ENCODE measurements around the gene CTCFL.

The CTCFL gene

DNA sequence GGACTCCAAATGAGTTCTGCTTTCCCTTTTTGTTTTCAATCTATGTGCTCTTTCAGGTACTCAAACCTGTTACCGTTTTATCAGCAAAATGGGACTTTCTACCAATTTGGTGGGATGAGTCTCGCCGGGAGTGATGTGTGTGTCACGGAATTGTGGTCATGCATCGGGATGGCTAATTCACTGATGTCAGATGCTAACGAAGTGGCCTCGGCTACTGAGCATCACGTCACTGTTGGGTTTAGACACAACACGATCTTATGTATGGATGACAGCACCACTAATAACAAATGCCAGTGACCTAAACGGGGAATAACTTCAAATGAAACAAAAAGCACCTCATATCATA lies 34.3 kb upstream of the CTCFL start:
- H3K27me3 ChIP-seq (ENCODE audit: control insufficient read depth, low read length): peaks cover 50% of the 10 kb centered on the region

DNA sequence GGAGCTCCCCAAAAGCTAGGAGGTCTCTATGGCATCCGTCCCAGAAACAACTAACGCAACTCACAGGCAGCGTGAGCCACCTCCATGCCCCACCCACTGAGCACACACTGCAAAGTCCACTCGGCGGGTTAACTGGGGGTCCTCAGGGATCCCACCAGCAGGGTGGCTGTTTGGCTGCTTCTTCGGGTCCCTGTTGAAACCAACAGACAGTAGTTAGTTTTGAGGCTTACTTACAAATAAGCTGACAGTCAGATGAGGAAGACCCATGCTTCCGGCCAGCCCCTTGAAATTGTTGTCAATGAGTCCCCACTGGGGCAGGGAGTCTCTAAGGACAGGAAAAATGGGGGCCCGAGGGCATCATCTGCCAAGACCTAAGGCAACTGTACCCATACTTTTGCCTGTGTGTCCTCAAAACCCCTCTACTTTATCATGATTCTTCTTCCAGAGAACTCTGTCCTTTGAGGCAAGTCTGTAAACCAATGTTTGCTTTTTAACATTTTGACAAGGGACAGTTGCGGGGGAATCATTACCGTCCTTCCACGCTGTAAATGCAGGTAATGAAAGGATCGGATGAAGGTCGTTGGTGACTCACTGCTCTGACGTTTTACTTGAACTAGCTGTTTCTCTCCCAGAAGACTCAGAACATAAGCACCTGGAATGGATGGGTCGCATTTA lies 33.8 kb upstream of the CTCFL start:
- Histone ChIP-seq H3F3A (ENCODE audit: control insufficient read depth, insufficient read depth) (no peaks in the 10 kb centered on the region), H3K36me3 (ENCODE audit: control insufficient read depth, low read length) (no peaks in the 10 kb centered on the region), H3K9me3 (ENCODE audit: control insufficient read depth, insufficient read depth, low read length) (no peaks in the 10 kb centered on the region), H3K9me2 (replicated peaks; ENCODE audit: control insufficient read depth, low read length) (no peaks in the 10 kb centered on the region), H3K4me2 (ENCODE audit: low read length) (no peak overlapping the region), H3K79me2 (ENCODE audit: control insufficient read depth, low read length) (no peaks in the 10 kb centered on the region), H3K4me1 (ENCODE audit: control insufficient read depth, low read length) (no peaks in the 10 kb centered on the region), H3K27ac (ENCODE audit: low read depth, low read length) (no peak overlapping the region), H3K4me3 (ENCODE audit: low read length) (no peak overlapping the region), H4K20me1 (ENCODE audit: control insufficient read depth, insufficient read depth, low read depth, low read length) (peaks cover 3% of the 10 kb centered on the region; the same call in 1 of the 2 replicates), H3K27me3 (ENCODE audit: control insufficient read depth, low read length) (peaks cover 54% of the 10 kb centered on the region)
- TF ChIP-seq, protein P1, sequence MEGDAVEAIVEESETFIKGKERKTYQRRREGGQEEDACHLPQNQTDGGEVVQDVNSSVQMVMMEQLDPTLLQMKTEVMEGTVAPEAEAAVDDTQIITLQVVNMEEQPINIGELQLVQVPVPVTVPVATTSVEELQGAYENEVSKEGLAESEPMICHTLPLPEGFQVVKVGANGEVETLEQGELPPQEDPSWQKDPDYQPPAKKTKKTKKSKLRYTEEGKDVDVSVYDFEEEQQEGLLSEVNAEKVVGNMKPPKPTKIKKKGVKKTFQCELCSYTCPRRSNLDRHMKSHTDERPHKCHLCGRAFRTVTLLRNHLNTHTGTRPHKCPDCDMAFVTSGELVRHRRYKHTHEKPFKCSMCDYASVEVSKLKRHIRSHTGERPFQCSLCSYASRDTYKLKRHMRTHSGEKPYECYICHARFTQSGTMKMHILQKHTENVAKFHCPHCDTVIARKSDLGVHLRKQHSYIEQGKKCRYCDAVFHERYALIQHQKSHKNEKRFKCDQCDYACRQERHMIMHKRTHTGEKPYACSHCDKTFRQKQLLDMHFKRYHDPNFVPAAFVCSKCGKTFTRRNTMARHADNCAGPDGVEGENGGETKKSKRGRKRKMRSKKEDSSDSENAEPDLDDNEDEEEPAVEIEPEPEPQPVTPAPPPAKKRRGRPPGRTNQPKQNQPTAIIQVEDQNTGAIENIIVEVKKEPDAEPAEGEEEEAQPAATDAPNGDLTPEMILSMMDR (IDR thresholded peaks at IDR 0.05; ENCODE audit: low read depth, low read length, poor library complexity, severe bottlenecking): no peak
- TF ChIP-seq EZH2phosphoT487 (IDR thresholded peaks at IDR 0.05; ENCODE audit: borderline replicate concordance, low read length): no peak

More for the DNA sequence above, 34.3 kb upstream of the CTCFL start:
- H3K4me2 ChIP-seq (ENCODE audit: low read length): no peak overlapping the region
- no peaks in the 10 kb centered on the region for H3K4me1 ChIP-seq (ENCODE audit: control insufficient read depth, low read length)
- no peaks in the 10 kb centered on the region for H3K9me3 ChIP-seq (ENCODE audit: control insufficient read depth, insufficient read depth, low read length)
- peaks cover 3% of the 10 kb centered on the region; the same call in 1 of the 2 replicates for H4K20me1 ChIP-seq (ENCODE audit: control insufficient read depth, insufficient read depth, low read depth, low read length)
- H3K9me2 ChIP-seq (replicated peaks; ENCODE audit: control insufficient read depth, low read length): no peaks in the 10 kb centered on the region
- H3K79me2 ChIP-seq (ENCODE audit: control insufficient read depth, low read length): no peaks in the 10 kb centered on the region
- no peak overlapping the region for H3K4me3 ChIP-seq (ENCODE audit: low read length)
- no peak overlapping the region for H3K27ac ChIP-seq (ENCODE audit: low read depth, low read length)
- TF ChIP-seq EZH2phosphoT487 (IDR thresholded peaks at IDR 0.05; ENCODE audit: borderline replicate concordance, low read length): no peak
- TF ChIP-seq, protein P1 (IDR thresholded peaks at IDR 0.05; ENCODE audit: low read depth, low read length, poor library complexity, severe bottlenecking): no peak
- H3F3A ChIP-seq (ENCODE audit: control insufficient read depth, insufficient read depth): no peaks in the 10 kb centered on the region
- H3K36me3 ChIP-seq (ENCODE audit: control insufficient read depth, low read length): no peaks in the 10 kb centered on the region

DNA sequence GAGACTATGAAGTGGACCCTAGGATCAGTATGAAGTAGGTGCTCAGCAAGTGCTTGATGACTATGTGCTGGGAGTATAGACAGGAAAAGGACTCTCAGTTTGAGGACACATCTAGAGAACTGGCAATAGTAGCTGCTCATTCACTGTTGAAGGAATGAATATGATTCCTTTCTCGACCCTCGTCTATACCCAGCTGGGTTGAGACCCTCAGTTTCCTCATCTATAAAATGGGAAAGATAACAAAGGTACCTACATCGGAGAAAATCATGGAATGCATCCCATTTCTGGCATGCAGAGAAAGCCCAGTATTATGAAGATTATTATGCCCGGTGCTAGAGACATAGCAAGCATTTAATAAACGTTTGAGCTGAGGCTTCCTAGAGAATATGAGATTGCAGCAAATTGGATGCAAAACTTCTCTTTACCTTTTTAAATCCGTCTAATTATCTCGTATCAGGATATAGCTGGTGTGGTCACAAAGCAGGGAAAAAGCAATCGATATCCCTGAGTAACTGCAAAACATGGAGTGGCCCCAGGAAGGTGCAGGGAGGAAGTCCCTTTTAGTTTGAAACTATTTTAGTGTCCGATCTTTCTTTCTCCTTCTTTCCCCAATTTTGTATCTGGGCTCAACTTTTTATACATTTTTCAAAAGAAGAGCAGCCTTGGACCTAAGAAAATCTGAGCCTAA lies 33.1 kb upstream of the CTCFL start:
- Histone ChIP-seq H3K79me2 (ENCODE audit: control insufficient read depth, low read length) (no peaks in the 10 kb centered on the region), H3K4me3 (ENCODE audit: low read length) (no peak overlapping the region), H3K36me3 (ENCODE audit: control insufficient read depth, low read length) (no peaks in the 10 kb centered on the region), H3K4me1 (ENCODE audit: control insufficient read depth, low read length) (no peaks in the 10 kb centered on the region), H3K4me2 (ENCODE audit: low read length) (no peak overlapping the region), H3F3A (ENCODE audit: control insufficient read depth, insufficient read depth) (no peaks in the 10 kb centered on the region), H3K9me3 (ENCODE audit: control insufficient read depth, insufficient read depth, low read length) (no peaks in the 10 kb centered on the region), H3K9me2 (replicated peaks; ENCODE audit: control insufficient read depth, low read length) (no peaks in the 10 kb centered on the region), H3K27ac (ENCODE audit: low read depth, low read length) (no peak overlapping the region), H4K20me1 (ENCODE audit: control insufficient read depth, insufficient read depth, low read depth, low read length) (peaks cover 3% of the 10 kb centered on the region; the same call in 1 of the 2 replicates), H3K27me3 (ENCODE audit: control insufficient read depth, low read length) (peaks cover 58% of the 10 kb centered on the region)
- TF ChIP-seq EZH2phosphoT487 (IDR thresholded peaks at IDR 0.05; ENCODE audit: borderline replicate concordance, low read length): no peak
- TF ChIP-seq, protein P1 (IDR thresholded peaks at IDR 0.05; ENCODE audit: low read depth, low read length, poor library complexity, severe bottlenecking): no peak
